ENCODE measurements around the gene MSLN. TPM values are rescaled to one million over a fixed set of nuclear protein-coding genes. Genes with fewer than 3 reads are reported as not detected.

MSLN gene
- total and polyA plus RNA-seq, 2 of the 8 experiments (the other 6 are each of a cell fraction or from before 2014, with no cell fraction given): 0.28 to 0.50 TPM

DNA sequence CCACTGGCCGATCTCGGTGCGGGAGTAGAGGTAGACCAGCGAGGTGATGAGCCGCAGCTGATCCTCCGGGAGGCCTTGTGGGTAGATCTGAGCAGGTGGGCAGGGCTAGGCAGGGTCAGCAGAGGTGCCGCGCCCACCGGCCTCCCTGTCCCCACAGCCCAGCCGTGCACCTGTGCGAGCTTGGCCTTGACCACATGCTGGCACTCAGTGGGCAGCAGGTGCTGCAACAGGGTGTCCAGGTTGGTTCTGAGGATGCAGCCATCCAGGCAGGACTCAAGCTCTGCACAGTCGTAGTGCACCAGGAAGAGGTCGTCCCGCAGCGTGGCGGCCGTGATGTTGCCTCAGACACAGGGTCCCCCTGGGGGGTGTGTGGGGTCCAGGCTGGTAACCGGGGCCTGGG is 12.4 kb downstream of the MSLN start (continued):
- TF ChIP-seq SAP30 (IDR thresholded peaks at IDR 0.05; ENCODE audit: insufficient read depth, insufficient replicate concordance, low read length) (no peak), RXRA (IDR thresholded peaks at IDR 0.05; ENCODE audit: insufficient read depth, low read depth, low read length) (no peak), ASH2L (IDR thresholded peaks at IDR 0.05; ENCODE audit: low read length) (no peak)
- TF ChIP-seq, protein P1, sequence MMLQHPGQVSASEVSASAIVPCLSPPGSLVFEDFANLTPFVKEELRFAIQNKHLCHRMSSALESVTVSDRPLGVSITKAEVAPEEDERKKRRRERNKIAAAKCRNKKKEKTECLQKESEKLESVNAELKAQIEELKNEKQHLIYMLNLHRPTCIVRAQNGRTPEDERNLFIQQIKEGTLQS (IDR thresholded peaks at IDR 0.05; ENCODE audit: insufficient read depth, low read depth, low read length): no peak
